GM21423 (cell line): ENCODE data around the gene IFT25.
"Not testable (repeated sequence)": the region's sequence is repeated elsewhere in the genome, so short reads cannot be mapped to it uniquely, and the experiment has no call there.

ENCODE experiments used
- ATAC-seq: cut with Tn5 transposase; IDR thresholded peaks from one replicate; pipeline ENCODE4 v1.9.1; 2021; ENCODE audit warnings: mild to moderate bottlenecking, moderate library complexity; ENCODE audit not compliant: unreplicated experiment

Gene IFT25

GRCh38 chr1:53889304-53890298 lies 55.9 kb downstream of the IFT25 start, which contains the start of gene YIPF1:
Gene YIPF1, minus strand, starts transcription at chr1:53889797. Its CDS starts 860 bp downstream, at chr1:53888937.
- ATAC-seq: peak; percentile 85

GRCh38 chr1:53888681-53889080 lies 56.8 kb downstream of the IFT25 start:
- ATAC-seq: no peak

GRCh38 chr1:53883600-53883999 lies 61.9 kb downstream of the IFT25 start:
- ATAC-seq: not testable (repeated sequence)

DNA sequence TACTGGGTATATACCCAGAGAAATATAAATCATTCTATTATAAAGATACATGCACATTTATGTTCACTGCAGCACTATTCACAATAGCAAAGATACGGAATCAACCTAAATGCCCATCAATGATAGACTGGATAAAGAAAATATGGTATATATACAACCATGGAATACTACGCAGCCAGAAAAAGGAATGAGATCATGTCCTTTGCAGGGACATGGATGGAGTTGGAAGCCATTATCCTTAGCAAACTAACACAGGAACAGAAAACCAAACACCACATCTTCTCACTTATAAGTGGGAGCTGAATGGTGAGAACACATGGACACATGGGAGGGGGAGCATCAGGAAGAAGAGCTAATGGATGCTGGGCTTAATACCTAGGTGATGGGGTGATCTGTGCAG lies 63.6 kb downstream of the IFT25 start:
- not testable (repeated sequence) for ATAC-seq

GRCh38 chr1:53878492-53879105 lies 66.9 kb downstream of the IFT25 start:
- ATAC-seq: no peak

GRCh38 chr1:53875150-53875549 lies 70.3 kb downstream of the IFT25 start:
- ATAC-seq: not testable (repeated sequence)

DNA sequence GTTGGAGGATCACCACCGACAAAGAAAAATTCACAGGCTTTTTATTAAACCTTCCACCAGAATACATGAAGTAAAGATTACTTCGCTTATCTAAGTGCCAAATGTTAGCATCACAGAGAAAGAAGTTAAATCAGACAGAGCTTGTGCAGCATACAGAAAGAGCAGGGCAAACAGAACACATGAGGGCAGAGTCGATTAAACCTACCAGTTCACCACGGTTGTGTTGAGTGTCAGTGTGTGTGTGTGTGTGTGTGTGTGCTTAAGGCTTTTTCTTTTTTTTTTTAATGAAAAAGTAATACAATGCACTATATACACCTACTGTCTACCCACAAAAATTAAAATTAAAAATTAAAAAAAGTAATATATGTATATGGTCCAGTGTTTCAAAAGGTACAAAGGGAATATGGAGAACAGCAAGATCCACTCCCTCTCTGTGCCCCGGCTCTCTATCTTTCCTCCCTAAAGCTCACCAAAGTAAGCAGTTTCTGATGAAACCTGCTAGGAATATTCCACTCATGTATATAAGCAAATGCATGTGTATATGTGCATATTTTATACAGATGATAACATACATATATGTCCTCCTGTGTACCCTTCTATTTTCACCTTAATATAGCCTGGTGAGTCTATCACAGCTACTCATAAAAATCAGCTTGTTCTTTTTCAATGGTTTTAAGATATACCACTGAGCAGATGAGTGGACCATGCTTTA lies 73.6 kb downstream of the IFT25 start:
- ATAC-seq: no peak
